NB4 (cell line): ENCODE data around the gene SEC24C.

Experiments
- DNase-seq: peaks from one replicate; pipeline ENCODE4 v3.0.0; 2010; ENCODE audit warnings: low read depth
- H3K4me3 ChIP-seq: one replicate; pipeline ENCODE4 v1.5.1; 2011; ENCODE audit warnings: mild to moderate bottlenecking, low read depth, low read length, moderate library complexity
- MYC ChIP-seq: IDR thresholded peaks from 2 replicates; pipeline ENCODE4 v1.6.1; 2011; ENCODE audit warnings: low read depth, low read length
- POLR2A ChIP-seq: IDR thresholded peaks from 2 replicates; pipeline ENCODE4 v1.6.1; 2011; ENCODE audit warnings: mild to moderate bottlenecking; ENCODE audit not compliant: insufficient read length; ENCODE audit errors: extremely low read depth
- TF ChIP-seq, protein P1 (sequence below): IDR thresholded peaks from 2 replicates; pipeline ENCODE4 v1.6.1; 2011; ENCODE audit warnings: low read depth, low read length
- TF ChIP-seq, protein P2 (sequence below): IDR thresholded peaks from one replicate; pipeline ENCODE4 v1.5.1; 2012; ENCODE audit warnings: low read depth, low read length

Gene SEC24C

DNA sequence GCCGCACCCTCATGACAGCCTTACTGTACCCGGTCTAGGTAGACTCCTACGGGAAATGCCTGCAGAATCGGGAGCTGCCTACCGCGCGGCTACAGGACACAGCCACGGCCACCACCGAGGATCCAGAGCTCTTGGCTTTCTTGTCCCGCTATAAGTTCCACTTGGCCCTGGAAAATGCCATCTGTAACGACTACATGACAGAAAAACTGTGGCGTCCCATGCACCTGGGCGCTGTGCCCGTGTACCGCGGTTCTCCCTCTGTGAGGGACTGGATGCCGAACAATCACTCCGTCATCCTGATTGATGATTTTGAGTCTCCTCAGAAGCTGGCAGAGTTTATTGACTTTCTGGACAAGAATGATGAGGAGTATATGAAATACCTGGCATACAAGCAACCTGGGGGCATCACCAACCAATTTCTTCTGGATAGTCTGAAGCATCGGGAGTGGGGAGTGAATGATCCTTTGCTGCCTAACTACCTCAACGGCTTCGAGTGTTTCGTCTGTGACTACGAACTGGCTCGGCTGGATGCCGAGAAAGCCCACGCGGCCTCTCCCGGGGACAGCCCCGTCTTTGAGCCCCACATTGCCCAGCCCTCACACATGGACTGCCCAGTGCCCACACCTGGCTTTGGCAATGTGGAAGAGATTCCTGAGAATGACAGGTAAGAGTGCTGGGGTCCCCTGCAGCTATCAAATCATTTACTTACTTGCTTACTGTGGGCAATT lies 29.1 kb downstream of the SEC24C start:
- peak; percentile 18 for DNase-seq
- TF ChIP-seq, protein P1, sequence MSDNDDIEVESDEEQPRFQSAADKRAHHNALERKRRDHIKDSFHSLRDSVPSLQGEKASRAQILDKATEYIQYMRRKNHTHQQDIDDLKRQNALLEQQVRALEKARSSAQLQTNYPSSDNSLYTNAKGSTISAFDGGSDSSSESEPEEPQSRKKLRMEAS, result no peak
- TF ChIP-seq MYC (no peak), POLR2A (no peak)
- TF ChIP-seq, protein P2, sequence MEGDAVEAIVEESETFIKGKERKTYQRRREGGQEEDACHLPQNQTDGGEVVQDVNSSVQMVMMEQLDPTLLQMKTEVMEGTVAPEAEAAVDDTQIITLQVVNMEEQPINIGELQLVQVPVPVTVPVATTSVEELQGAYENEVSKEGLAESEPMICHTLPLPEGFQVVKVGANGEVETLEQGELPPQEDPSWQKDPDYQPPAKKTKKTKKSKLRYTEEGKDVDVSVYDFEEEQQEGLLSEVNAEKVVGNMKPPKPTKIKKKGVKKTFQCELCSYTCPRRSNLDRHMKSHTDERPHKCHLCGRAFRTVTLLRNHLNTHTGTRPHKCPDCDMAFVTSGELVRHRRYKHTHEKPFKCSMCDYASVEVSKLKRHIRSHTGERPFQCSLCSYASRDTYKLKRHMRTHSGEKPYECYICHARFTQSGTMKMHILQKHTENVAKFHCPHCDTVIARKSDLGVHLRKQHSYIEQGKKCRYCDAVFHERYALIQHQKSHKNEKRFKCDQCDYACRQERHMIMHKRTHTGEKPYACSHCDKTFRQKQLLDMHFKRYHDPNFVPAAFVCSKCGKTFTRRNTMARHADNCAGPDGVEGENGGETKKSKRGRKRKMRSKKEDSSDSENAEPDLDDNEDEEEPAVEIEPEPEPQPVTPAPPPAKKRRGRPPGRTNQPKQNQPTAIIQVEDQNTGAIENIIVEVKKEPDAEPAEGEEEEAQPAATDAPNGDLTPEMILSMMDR, result no peak

GRCh38 chr10:73774637-73775036 lies 30.5 kb downstream of the SEC24C start:
- TF ChIP-seq POLR2A (no peak), MYC (no peak)
- TF ChIP-seq, protein P1, result no peak
- TF ChIP-seq, protein P2, result no peak
- DNase-seq, result peak; percentile 58
- H3K4me3 ChIP-seq, result peak overlapping the region; percentile 81

More for the DNA sequence above, 29.1 kb downstream of the SEC24C start:
- H3K4me3 ChIP-seq, result peak overlapping the region; percentile 81

- TF ChIP-seq, protein P2, result no peak
- no peak for TF ChIP-seq POLR2A
- TF ChIP-seq, protein P1, result no peak
- TF ChIP-seq MYC, result no peak
- H3K4me3 ChIP-seq, result no peak overlapping the region
- no peak for DNase-seq
Observed at GRCh38 chr10:73779018-73779417, 34.8 kb downstream of the SEC24C start.

DNA sequence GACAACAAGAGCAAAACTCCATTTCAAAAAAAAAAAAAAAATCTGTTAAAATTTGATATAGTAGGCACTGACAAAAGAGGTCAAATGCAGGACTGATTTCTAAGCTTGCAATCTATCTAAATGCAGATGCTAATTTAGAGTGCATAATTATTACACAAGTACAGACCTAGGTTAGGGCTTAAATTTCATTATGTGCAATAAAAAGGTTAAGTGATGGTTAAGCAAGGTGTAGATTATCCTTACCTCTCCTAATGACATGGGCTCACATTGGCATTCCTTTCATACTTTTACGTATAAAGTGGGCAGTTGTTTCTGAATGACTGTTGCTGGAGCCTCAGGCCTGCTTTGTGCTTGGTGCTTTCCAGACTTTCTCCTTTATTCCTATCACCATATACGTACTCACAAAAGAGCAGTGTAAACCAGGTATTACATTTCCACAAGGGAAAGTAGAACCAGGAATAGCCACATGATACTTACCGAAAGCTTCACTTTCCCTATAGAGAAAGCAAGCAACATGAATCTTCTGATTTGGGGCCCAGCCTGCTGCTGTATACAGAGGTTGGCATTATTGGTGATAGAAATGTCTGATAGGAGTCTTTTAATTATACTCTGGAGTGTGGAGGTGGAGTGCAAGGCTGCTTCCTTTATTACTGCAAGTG lies 35.5 kb downstream of the SEC24C start:
- H3K4me3 ChIP-seq, result no peak overlapping the region
- TF ChIP-seq MYC (no peak), POLR2A (no peak)
- TF ChIP-seq, protein P1, result no peak
- TF ChIP-seq, protein P2, result no peak
- no peak for DNase-seq

DNA sequence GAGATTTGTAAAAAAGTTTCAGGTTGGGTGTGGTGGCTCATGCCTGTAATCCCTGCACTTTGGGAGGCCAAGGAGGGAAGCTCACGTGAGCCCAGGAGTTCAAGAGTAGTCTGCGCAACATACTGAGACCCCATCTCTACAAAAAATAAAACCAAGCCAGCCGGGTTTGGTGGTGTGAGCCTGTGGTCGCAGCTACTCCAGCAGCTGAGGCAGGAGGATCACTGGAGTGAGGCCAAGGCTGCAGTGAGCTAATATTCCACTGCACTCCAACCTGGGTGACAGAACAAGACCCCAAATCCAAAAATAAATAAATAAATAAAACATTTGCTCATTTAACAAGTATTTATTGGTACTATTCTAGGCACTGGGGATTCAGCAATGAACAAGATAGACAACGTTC lies 36.1 kb downstream of the SEC24C start:
- TF ChIP-seq POLR2A, result no peak
- TF ChIP-seq, protein P2, result no peak
- TF ChIP-seq, protein P1, result no peak
- TF ChIP-seq MYC, result no peak
- H3K4me3 ChIP-seq, result peak overlapping the region; percentile 90
- DNase-seq, result no peak
